Effector CD4-positive, alpha-beta T cell (primary cell): Measurements from ENCODE around the gene UVRAG.
"Not testable (repeated sequence)": the region's sequence is repeated elsewhere in the genome, so short reads cannot be mapped to it uniquely, and the experiment has no call there.

Experiments
- DNase-seq: peaks from one replicate; pipeline ENCODE4 v3.0.0-alpha.2; 2020

The UVRAG gene

DNA sequence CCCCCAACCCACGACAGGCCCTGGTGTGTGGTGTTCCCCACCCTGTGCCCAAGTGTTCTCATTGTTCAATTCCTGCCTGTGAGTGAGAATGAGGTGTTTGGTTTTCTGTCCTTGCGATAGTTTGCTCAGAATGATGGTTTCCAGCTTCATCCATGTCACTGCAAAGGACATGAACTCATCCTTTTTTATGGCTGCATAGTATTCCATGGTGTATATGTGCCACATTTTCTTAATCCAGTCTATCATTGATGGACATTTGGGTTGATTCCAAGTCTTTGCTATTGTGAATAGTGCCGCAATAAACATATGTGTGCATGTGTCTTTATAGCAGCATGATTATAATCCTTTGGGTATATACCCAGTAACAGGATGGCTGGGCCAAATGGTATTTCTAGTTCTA, 158.7 kb downstream of the UVRAG start:
- not testable (repeated sequence) for DNase-seq

DNA sequence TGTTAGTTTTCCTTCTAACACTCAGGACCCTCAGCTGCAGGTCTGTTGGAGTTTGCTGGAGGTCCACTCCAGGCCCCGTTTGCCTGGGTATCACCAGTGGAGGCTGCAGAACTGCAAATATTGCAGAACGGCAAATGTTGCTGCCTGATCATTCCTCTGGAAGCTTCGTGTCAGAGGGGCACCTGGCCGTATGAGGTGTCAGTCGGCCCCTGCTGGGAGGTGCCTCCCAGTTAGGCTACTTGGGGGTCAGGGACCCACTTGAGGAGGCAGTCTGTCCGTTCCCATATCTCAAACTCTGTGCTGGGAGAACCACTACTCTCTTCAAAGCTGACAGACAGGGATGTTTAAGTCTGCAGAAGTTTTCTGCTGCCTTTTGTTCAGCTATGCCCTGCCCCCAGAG, 164.1 kb downstream of the UVRAG start:
- DNase-seq, result not testable (repeated sequence)

DNA sequence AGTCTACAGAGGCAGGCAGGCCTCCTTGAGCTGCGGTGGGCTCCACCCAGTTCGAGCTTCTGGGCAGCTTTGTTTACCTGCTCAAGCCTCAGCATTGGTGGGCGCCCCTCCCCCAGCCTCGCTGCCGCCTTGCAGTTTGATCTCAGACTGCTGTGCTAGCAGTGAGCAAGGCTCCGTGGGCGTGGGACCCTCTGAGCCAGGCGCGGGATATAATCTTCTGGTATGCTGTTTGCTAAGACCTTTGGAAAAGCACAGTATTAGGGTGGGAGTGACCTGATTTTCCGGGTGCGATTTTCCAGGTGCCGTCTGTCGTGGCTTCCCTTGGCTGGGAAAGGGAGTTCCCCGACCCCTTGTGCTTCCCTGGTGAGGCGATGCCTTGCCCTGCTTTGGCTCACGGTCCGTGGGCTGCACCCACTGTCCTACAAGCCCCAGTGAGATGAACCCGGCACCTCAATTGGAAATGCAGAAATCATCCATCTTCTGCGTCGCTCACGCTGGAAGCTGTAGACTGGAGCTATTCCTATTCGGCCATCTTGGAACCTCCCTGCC, 164.5 kb downstream of the UVRAG start:
- DNase-seq, result not testable (repeated sequence)

DNA sequence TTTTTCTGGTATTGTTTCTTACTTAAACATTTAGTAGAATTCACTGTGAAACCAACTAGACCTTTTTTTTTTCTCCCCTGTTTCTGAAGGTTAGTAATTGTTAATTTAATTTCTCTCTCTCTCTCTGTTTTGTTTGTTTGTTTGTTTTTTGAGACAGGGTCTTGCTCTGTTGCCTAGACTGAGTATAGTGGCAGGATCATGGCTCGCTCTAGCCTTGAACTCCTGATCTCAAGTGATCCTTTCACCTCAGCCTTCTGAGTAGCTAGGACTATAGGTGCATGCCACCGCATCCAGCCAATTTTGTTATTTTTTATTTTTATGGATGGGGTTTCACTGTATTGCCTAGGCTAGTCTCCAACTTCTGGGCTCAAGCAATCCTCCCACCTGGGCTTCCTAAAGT, 165.0 kb downstream of the UVRAG start:
- no peak for DNase-seq

DNA sequence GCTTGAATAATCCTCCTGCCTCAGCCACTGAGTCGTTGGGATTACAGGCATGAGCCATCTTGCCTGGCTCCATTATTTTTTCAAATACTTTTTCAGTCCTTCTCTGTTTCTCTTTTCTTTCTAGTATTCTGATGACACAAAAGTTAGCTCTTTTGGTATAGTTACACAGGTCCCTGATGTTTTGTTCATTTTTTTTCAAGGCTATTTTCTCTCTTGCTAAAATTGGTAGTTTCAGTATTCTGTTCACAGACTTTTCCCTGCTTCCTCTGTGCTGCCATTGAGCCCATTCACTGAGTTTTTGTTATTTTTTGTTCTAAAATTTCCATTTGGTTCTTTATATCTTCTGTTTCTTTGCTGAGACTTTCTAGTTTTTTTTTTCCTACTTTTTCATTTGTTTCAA, 166.5 kb downstream of the UVRAG start:
- no peak for DNase-seq

DNA sequence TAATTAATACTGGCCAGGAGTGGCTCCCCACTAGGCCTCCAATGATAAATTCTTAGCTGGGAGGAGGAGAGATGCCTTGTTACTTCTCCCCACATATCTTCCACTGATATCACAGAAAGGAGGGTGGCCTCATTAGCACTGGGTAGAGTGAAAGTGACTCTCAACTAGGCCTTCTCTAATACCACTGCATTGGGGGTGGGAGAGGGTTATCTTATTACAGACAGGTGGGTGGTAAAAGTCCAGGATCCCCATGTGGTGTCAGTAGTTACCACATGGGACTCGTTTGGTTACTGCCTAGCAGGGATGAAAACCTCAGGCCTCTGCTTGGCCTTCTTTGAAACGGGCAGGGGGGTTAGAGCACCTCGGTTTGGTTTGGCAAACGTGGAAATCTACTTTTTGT, 167.3 kb downstream of the UVRAG start:
- DNase-seq, result no peak

DNA sequence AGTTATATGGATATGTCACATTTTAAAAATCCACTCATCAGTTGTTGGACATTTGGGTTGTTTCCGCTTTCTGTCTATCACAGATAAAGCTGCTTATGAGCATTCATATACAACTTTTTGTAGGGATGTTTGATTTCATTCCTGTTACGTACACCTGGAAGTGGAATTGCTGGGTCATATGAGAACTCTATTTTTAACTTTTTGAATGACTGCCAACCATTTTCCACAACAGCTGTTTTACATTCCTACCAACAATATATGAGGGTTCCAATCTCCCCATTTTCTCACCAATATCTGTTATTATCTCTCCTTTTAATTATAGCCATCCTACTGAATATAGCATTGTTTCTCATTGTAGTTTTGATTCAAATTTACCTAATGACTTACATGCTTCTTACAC, 172.0 kb downstream of the UVRAG start:
- DNase-seq, result no peak

DNA sequence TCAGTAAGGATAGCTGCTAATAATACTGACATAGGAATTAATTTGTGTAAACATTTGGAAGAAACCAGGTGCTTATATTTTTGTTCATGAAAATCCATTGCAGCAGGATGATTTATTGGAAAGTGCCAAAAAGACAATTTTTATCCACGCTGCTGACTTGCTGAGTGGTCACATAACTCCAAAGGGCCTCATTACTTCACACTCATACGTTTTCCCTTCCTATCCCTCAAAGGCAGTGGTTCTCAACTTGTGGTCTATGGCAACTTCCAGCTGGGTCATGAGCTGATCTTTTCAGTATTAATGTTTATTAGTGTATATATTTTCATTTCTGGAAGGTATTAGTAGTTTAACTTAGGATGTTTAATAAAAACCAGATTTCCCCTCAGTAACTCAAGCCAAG, 178.1 kb downstream of the UVRAG start:
- DNase-seq, result no peak

DNA sequence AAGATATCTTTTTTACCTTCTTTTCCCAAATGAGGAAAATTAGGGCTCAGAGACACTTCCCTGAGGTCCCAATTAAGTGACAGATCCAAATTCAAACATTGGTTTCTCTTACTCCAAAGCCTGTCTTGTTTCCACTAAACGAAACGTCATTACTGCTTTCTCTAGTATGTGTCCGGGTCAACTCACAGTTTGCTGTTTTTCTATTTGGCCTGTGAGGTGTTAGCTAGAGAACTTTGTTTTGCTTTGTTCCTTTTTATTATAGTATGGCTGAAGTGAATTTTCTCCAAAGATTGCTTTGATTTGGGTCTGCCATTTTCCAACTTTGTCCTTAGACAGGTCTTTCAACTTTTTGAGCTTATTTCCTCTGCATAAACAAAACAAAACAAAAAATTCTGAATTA, 179.6 kb downstream of the UVRAG start:
- DNase-seq, result no peak

DNA sequence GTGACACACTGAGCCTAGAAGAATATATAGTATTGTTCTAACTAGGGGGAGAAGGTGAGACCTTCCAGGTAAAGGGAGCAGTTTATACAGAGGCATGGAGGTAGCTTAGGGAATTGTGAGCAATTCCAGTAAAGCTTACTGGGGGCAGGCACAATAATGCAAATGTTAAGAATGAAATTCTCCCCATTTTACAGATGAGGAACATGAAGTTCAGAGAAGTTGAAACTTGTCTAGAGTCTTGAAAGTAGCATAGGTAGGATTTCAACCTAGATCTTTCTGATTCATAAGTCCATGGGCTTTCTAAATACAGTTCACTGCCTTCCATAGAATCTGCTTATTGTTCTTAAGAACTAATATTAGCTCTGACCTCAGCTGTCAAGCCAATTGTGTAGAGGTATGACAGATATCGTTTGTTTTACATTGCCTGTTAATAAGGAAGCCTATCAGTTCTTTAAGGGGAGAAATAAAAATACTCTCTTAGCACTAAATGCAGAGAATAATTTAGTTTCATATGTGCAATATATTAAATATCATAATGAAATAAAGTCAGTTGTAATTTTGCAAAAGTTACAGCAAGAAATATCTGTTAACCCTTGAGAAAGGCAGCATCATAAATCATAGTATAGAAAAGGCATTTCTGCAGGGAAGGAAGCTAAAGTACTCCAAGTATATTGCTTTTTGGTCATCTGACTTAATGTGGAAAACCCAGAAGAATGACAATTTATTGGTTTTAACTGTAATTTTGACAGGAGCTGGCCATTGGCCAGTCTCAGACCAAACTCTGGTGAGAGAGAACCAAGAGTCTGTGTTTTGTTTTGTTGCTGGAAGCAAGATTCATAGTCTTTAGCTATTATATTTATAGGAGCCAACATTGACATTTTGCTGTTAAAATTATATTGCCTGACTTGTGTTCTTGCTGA, 181.8 kb downstream of the UVRAG start:
- no peak for DNase-seq

DNA sequence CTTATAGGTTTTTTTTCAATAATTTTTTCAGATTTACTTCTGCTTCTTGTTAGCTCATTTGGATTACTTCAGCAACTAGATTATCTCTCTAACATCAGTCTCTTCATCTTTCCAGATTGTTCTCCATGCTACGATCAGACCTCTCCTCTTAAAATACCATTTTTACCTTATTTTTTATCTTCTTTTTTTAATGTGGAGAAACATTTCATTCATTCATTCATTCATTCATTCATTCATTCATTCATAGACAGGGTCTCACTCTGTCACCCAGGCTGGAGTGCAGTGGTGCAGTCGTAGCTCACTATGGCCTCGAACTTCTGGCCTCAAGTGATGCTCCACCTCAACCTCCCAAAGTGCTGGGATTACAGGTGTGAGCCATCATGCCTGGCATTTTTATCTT, 189.4 kb downstream of the UVRAG start:
- no peak for DNase-seq

DNA sequence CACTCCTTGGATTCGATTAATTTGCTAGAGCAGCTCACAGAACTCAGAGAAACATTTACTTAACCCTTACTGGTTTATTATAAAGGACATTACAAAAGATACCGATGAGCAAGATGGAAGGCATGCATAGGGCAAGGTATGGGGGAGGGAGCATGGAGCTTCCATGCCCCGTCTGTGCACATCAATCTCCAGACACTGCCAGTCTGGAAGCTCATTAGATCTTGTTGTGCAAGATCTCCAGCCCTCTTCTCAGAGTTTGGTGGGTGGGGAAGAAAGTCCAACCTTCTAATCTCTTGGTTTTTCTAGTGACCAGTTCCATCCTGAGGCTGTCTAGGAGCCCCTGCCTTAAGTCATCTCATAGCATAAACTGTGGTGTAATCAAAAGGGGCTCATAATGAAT, 190.7 kb downstream of the UVRAG start:
- DNase-seq, result no peak

DNA sequence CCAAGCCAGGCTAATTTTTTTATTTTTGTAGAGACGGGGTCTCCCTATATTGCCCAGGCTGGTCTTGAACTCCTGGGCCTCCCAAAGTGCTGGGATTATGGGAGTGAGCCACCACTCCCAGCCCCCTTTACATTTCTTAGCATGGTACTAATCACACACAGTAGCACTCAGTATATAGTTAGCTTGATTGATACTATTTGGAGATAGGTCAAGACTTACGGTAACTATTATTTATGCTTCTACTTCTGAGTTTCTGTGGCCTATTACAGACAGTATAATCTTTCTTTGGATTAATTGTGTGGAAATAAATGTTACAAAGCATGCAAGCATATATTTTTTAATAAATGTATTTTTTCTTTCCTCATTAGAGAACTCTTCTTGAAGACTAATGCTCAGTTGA, 192.2 kb downstream of the UVRAG start:
- no peak for DNase-seq

DNA sequence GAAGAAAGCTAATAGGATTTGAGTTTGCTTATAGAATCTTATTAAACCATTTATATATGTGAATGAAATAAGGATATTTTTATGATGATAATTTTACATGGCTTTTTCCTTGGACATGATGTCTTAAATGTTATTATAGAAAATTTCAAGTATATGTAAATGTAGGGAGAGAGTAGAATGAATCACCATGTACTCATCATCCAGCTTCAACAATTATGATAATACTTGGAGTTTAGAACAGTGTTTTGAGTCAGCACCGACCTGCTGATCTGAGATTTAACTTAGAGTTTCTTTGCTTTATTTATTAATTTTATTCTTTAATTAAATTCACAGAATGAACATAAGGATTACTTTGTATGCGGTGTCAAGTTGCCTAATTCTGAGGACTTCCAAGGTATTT, 193.5 kb downstream of the UVRAG start:
- DNase-seq, result no peak

DNA sequence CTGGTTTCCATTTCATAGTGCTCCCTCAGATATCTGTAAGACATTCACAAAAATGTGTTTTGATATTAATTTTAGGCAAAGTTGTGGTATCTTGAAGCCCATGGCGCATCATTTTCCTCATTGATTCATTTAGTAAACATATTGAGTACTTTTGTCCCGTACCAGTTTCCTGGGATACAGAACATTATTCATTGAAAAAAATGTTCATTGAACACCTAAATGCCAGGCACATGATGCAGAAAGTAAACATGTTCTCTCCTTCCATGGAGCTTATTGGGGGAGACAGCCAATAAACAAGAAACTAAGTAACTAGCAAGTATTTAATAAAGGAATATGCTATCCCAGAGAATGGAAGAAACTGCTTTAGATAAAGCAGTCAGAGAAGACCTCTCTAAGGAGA, 195.0 kb downstream of the UVRAG start:
- no peak for DNase-seq

DNA sequence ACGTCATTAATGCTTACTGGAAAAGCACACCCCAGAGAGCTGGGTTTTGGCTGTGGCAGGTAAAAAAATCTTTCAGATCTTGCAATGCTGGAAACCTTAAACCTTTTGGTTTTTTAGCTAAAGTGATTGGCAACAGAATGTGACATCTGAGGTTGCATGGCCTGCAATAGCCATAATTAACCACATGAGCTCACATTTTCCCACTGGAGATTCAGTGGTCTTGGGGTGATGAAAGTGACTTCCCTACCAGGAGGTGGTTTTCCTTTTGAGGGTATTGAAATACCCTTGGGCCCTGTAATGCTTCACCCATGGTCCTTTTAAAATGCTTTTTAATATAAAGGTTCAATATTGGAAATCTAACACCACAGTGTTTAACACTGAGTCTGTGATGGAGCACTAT, 198.5 kb downstream of the UVRAG start:
- DNase-seq, result no peak

DNA sequence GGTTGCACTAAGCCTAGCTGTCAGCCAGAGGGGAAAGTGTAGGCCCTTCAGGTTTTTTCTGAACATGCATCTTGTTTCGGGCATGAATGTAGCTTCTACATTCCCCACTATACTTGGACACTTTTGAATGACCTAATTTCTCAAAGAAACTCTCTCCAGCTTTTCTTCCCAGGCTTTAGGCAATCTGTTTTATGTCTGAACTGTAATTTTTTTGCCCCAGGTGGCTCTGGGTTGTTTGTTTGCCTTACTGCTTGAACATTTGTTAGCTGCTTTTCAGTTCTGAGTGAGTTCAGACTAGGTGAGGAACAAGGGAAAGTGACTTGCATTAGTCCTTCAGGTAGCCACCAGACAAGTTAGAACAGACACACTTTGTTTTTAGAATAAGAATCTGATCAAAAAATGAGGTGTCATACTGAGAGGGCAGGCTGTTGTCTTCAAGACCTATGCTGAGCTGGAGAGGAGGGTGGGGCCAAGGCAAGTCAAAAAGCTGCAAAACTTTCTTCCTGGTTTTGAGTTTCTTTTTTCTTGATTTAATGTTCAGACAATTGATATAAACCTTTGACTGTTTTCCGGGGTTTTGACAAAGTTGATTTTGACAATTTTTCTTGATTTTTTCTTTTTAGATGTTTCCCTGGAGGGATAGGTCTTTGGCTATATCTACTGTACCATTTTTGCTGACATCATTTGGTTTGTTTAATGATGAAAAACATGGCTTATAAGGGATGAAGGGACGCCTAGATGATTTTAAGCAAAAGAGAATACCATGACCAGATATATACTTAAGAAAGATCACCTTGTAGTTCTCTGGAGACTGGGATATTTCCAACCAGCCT, 208.4 kb downstream of the UVRAG start:
- DNase-seq, result no peak

DNA sequence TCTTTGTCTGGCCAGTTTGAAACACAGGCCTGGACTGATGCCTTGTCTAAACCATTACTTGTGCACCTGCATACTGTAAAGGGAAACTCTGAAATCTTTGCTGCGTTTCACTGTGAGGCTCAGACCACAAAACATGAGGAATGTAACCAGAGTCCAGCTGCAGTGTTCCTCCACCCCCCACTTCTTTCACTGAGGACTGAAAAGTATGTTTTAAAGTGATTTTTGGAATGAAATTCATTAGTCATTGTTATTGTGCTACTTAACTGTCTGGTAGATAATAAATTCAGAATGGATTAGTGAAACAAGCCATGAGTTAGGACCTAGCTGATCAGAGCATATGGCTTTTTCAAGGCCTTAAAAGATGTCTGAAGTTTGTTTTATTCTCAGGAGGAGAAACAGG, 210.1 kb downstream of the UVRAG start:
- no peak for DNase-seq

DNA sequence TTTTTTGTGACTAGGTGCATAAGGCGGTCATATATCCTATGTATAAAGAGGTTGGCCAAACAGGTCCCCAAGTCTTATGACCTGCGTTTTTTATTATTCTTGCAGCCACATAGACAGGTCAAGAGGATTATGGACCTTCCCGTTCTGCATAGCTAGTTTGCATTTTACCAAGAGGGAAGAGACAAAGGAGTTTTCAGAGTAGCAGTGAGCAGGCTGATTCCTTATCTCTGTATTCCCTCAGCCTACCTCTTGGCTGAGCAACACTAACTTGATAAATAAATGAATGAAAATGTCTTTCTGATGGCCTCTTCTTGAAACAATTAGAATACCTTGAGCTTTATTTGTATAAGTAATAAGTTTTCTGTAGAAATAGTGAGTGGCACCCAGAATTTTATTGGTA, 210.8 kb downstream of the UVRAG start:
- DNase-seq, result no peak

DNA sequence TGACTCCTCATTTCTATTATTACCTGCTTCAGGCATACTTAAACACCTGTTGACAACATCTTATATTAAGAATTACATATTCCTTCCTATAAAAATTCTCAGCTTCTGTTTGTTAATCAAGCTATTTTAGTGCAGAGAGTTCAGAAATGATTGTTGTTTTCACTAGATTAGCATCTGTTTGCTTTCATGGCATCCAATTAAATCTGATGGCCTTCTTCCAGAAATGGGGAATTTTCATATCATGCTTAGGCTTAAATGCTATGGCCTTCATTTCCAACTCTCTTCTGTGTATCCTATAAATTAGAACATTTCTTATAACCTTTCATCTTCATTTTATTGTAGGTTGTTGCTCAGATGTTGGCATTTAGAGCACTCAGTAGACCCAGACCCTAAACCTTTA, 211.3 kb downstream of the UVRAG start:
- DNase-seq, result no peak

DNA sequence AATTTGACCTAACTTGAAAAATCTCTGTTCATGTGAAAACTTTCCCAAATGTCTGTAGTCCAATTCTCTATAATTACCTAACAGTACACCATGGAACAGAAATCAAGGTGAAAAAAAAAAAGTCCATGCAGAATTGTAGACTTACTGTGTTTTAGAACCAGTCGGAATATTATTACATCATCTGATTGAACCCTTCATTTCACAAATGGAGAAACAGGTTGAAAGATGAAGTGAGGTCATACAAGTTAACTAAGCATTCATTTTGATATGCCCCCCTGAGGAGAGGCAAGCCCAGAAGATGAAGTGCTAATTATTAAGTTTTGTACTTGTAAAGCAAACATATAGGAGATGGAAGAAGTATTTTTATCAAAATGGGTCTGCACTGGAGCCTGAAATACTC, 211.9 kb downstream of the UVRAG start:
- DNase-seq, result no peak

DNA sequence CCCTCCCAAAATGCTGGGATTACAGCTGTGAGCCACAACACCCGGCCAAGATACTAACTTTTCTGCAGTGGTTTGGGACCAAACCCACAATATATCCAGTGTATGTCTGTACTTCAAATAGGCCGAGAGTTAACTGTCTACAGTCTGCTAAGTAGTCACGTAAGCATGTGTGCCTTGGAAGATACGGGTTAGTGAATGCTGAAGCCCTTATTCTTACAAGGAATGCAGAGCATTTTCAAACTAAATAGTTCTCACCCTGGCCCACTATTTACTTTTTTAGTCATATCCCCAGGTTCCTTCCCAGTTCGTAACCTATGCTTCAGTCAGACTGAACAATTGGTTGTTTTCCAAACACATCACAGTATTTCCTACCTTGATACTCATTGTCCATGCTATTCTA, 215.3 kb downstream of the UVRAG start:
- no peak for DNase-seq

DNA sequence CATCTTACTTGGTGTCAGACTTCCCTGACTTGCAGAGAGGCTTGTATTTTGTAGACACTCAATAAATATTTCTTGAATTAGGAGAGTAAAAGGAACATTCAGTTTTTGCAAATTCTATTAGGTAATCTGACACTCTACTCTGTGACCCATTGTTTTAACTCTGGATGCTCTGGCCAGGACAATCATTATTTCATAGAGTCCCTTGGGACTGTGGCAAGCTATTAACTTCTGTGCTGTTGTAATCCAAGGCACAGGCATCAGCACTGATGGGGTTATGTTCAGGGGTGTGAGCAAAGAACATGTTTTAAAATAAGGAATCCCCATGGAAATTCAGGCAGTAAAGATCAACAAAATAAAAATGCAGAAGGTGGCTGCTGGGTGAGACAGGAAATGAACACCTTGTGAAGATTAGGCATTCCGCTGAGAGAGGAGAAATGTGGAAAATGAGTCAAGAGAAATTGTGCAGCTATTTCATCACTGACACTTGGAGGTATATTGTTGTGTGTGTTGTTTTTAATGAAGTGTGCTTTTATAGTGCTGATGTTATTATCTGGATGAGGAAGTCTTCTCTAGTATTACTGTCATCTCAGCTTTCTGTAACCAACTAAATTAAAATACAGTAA, 216.1 kb downstream of the UVRAG start:
- no peak for DNase-seq
